Measurements from ENCODE around the gene OPRM1. TPM values are rescaled to one million over a fixed set of nuclear protein-coding genes. Genes with fewer than 3 reads are reported as not detected.

Gene OPRM1
- total and polyA plus RNA-seq, 2 of the 8 experiments (the other 6 are each of a cell fraction or from before 2014, with no cell fraction given): not detected

GRCh38 chr6:154164397-154164796 is 125.4 kb downstream of the OPRM1 start:
- H3K9me3 ChIP-seq (ENCODE audit: insufficient read depth in 2 of 2, low read depth in 1 of 2, low read length in 1 of 2): peaks cover 5 to 6% of the 10 kb centered on the region in 2 experiments; a peak in 3 of 4 replicates
- WGBS, 2 experiments (ENCODE audit: extremely low coverage in 1 of 2, insufficient coverage in 1 of 2, insufficient read length in 1 of 2, insufficient replicate concordance in 2 of 2, low coverage in 1 of 2, low lambda C conversion rate in 2 of 2, missing lambda C conversion rate in 1 of 2): 96% methylated on average over 5 of the region's 5 CpGs; no CpG with 5 or more reads in 1 of the 2 experiments
- ChIA-PET POLR2A (ENCODE audit: partially characterized antibody) (no interaction called here), CTCF (ENCODE audit: partially characterized antibody) (interaction anchor here (1.9 kb wide), 1 partner anchor 421 kb away, joined by 5 read pairs; no protein-coding TSS in a partner anchor)
- FAIRE-seq (no peak), DNase-seq (ENCODE audit: low read depth in 1 of 2, low spot score in 2 of 2) (no peak)
- H2BK120ac ChIP-seq (replicated peaks; ENCODE audit: low read depth, low read length): no peak overlapping the region
- H3K4me1 ChIP-seq (replicated peaks in 1 of 4; ENCODE audit: control insufficient read depth in 3 of 4, insufficient read depth in 4 of 4, low read length in 3 of 4): no peaks in the 10 kb centered on the region
- H3K56ac ChIP-seq (replicated peaks; ENCODE audit: insufficient read length, low read depth, low read length): no peak overlapping the region
- no peak overlapping the region for H2BK15ac ChIP-seq (ENCODE audit: low read length)
- H3K4ac ChIP-seq (replicated peaks; ENCODE audit: insufficient read length, low read depth, low read length): no peak overlapping the region
- no peak overlapping the region for H3K4me2 ChIP-seq (ENCODE audit: insufficient read depth in 1 of 2, low read depth in 2 of 2, low read length in 2 of 2)
- no peak overlapping the region for H2AK5ac ChIP-seq (ENCODE audit: low read depth, low read length)
- no peak overlapping the region for H2BK12ac ChIP-seq (ENCODE audit: low read depth, low read length)
- no peak overlapping the region for H4K8ac ChIP-seq (ENCODE audit: extremely low read depth, insufficient read depth, low read length)
- H4K5ac ChIP-seq (ENCODE audit: insufficient read length, low read depth, low read length): no peak overlapping the region
- no peak overlapping the region for H4K91ac ChIP-seq (replicated peaks; ENCODE audit: insufficient read length, low read length)
- no peak overlapping the region for H3K14ac ChIP-seq (ENCODE audit: insufficient read length)
- no peaks in the 10 kb centered on the region for H3K36me3 ChIP-seq (ENCODE audit: control insufficient read depth in 2 of 4, insufficient read depth in 4 of 4, low read length in 3 of 4)
- H3K79me2 ChIP-seq (ENCODE audit: control insufficient read depth in 1 of 2, insufficient read depth in 2 of 2, low read length in 2 of 2): no peaks in the 10 kb centered on the region
- no peak overlapping the region for H3K27ac ChIP-seq (ENCODE audit: low read depth, low read length)
- no peak overlapping the region for H3K9ac ChIP-seq (replicated peaks in 1 of 4; ENCODE audit: extremely low read depth in 1 of 4, low read depth in 3 of 4, low read length in 3 of 4)
- no peak overlapping the region for H2BK20ac ChIP-seq (ENCODE audit: low read length)
- H3K23ac ChIP-seq (ENCODE audit: insufficient read length): no peak overlapping the region
- H3K23me2 ChIP-seq (ENCODE audit: low read depth, low read length): no peaks in the 10 kb centered on the region
- no peaks in the 10 kb centered on the region for H3K79me1 ChIP-seq (ENCODE audit: low read depth, low read length)
- H3K27me3 ChIP-seq (replicated peaks in 1 of 4; ENCODE audit: control insufficient read depth in 3 of 4, extremely low read depth in 1 of 4, insufficient read depth in 3 of 4, low read length in 3 of 4): peaks cover 0 to 1% (median 0%) of the 10 kb centered on the region in 4 experiments; a peak in 1 of 7 replicates
- H2BK5ac ChIP-seq (ENCODE audit: low read depth, low read length): no peak overlapping the region
- no peak overlapping the region for H2AFZ ChIP-seq (ENCODE audit: low read length)
- H3K18ac ChIP-seq (ENCODE audit: extremely low read depth, low read length): no peak overlapping the region
- H3K4me3 ChIP-seq (ENCODE audit: extremely low read depth in 1 of 4, insufficient read depth in 2 of 4, low read depth in 3 of 4, low read length in 4 of 4): no peak overlapping the region
- H4K20me1 ChIP-seq (replicated peaks in 1 of 2; ENCODE audit: control insufficient read depth in 1 of 2, insufficient read depth in 2 of 2, low read length in 2 of 2): no peaks in the 10 kb centered on the region
- no peak for TF ChIP-seq JUND (IDR thresholded peaks at IDR 0.05; ENCODE audit: low read length)
- no peak for TF ChIP-seq CTCF (IDR thresholded peaks at IDR 0.05; ENCODE audit: control extremely low read depth in 1 of 3, insufficient read depth in 1 of 3, low read depth in 1 of 3, low read length in 3 of 3)
- no peak for TF ChIP-seq FOSL1 (IDR thresholded peaks at IDR 0.05; ENCODE audit: insufficient read depth, low read depth, low read length)
- TF ChIP-seq PHF8 (conservative IDR thresholded peaks at IDR 0.05; ENCODE audit: low read depth, low read length): no peak
- TF ChIP-seq RNF2 (IDR thresholded peaks at IDR 0.05; ENCODE audit: borderline replicate concordance, low read depth, low read length, missing control alignments, poor library complexity, severe bottlenecking): no peak
- TF ChIP-seq POLR2AphosphoS5 (IDR thresholded peaks at IDR 0.05; ENCODE audit: low read depth, low read length): no peak
- TF ChIP-seq EGR1 (IDR thresholded peaks at IDR 0.05; ENCODE audit: borderline replicate concordance, low read depth, low read length): no peak
- no peak for TF ChIP-seq POU5F1 (IDR thresholded peaks at IDR 0.05; ENCODE audit: low read depth, low read length)
- no peak for TF ChIP-seq RBBP5 (IDR thresholded peaks at IDR 0.05; ENCODE audit: borderline replicate concordance, low read depth, low read length)
- no peak for TF ChIP-seq SP4 (IDR thresholded peaks at IDR 0.05; ENCODE audit: low read length)
- TF ChIP-seq SIN3A (conservative IDR thresholded peaks at IDR 0.05 in 1 of 2, IDR thresholded peaks at IDR 0.05 in 1 of 2; ENCODE audit: low read depth in 1 of 2, low read length in 2 of 2): no peak

Data from H1 (cell line).